GM12801 (cell line): ENCODE data around the gene ABCA1.

ENCODE experiments used
- CTCF ChIP-seq: IDR thresholded peaks from one replicate; pipeline ENCODE4 v1.5.1; 2011; ENCODE audit warnings: control low read depth; ENCODE audit not compliant: insufficient read length; ENCODE audit errors: extremely low read depth

ABCA1 gene

GRCh38 chr9:104738452-104738851, 189.5 kb downstream of the ABCA1 start:
- TF ChIP-seq CTCF: no peak
